ENCODE measurements around the gene RSPH1.

RSPH1 gene

DNA sequence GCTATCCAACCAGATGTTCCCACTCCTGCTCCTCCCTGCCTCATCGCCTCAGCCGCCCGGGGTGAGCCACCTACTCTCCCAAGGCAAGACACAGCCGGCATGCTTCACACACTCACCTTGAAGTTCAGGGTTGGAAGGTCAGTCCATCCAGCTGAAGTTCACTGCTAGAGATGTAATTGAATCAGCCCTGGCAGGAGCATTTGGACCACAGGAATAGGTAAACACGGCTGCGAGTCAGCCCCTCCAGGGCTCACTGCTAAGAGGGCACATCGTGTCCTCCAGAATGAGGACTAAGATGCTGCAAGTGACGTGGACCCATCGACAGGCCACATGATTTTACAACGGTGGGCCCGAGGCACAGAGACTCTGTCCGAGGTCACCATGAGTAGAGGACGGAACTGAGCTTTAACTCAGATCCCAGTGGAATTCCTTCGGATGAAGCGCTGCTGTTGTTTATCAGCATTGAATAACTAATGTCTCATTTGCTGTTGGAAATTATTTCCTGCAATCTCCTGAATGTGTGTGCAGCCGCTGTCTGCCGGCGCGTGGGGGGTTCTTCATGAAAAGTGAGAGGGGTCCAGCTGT lies 41.9 kb downstream of the RSPH1 start:
- H3K4me3 ChIP-seq (replicated peaks; ENCODE audit: low read depth, low read length), result no peak overlapping the region
- TF ChIP-seq, protein P1, sequence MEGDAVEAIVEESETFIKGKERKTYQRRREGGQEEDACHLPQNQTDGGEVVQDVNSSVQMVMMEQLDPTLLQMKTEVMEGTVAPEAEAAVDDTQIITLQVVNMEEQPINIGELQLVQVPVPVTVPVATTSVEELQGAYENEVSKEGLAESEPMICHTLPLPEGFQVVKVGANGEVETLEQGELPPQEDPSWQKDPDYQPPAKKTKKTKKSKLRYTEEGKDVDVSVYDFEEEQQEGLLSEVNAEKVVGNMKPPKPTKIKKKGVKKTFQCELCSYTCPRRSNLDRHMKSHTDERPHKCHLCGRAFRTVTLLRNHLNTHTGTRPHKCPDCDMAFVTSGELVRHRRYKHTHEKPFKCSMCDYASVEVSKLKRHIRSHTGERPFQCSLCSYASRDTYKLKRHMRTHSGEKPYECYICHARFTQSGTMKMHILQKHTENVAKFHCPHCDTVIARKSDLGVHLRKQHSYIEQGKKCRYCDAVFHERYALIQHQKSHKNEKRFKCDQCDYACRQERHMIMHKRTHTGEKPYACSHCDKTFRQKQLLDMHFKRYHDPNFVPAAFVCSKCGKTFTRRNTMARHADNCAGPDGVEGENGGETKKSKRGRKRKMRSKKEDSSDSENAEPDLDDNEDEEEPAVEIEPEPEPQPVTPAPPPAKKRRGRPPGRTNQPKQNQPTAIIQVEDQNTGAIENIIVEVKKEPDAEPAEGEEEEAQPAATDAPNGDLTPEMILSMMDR (IDR thresholded peaks at IDR 0.05; ENCODE audit: low read depth, low read length, missing control alignments), result no peak
- no peak for DNase-seq (ENCODE audit: extremely low read depth, low read depth)

DNA sequence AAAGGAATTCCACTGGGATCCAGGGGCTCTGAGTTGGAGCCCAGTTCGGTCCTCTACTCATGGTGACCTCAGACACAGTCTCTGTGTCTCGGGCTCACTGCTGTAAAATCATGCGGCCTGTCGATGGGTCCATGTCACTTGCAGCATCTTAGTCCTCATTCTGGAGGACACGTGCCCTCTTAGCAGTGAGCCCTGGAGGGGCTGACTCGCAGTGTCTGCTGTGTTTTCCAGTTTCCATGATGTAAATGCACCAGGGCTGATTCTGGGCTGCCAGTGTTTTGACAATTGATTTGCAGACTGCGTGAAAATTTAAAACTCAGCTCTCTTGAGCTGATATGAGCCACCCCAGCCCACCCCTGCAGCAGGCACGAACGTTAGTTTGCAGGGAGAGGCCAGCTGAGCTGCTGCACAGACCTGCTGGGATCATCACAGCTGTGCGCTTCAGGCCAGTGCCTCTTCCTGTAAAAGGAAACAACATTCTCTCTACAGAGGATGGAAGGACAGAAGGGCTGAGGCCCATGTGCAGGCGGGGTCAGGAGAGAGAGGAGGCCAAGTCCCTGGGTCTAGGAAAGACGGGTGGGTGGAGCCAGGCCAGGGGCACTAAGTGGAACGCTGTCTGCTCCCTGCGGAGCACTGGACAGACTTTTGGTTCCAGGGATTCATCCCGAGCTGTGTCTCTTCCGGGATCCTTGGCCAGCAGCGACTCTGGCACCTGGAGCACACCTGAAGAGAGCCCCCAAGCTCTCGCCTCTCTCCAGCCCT lies 42.6 kb downstream of the RSPH1 start:
- DNase-seq (ENCODE audit: extremely low read depth, low read depth), result no peak
- no peak overlapping the region for H3K4me3 ChIP-seq (replicated peaks; ENCODE audit: low read depth, low read length)
- TF ChIP-seq, protein P1 (IDR thresholded peaks at IDR 0.05; ENCODE audit: low read depth, low read length, missing control alignments), result no peak

DNA sequence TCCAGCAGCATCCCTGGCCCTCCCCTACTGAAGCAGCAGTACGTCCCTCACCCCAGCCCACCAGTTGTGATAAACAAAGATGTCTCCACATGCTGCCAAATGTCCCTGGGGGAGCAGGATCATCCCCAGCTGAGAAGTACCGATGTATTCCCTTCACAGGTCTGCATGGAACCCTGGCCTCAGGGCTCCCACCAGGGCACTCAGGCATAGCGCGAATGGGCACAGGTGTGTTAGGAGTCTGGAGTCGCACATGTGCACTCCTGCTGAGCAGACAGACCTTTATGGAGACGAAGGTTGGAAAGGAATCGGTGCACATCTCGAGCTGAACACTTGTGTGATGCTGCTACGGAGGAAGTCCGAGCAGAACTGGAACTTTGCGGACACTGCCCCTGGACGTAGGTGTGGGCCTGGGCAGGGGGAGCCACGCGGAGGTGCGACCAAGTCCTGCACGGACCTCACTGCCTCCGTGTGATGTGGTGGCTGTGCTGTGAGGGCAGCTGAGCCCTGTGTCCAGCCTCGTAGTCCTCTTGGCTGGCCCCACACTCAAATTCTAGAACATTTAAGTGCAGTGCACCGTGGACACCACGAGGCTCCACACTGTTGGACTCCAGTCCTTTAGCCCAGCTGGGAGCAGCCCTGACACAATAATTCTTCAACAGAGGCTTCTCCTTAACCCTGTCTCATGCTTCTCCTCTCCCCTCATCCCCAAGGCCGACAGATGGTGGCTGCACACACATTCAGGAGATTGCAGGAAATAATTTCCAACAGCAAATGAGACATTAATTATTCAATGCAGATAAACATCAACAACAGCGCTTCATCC lies 43.4 kb downstream of the RSPH1 start:
- no peak for DNase-seq (ENCODE audit: extremely low read depth, low read depth)
- TF ChIP-seq, protein P1 (IDR thresholded peaks at IDR 0.05; ENCODE audit: low read depth, low read length, missing control alignments), result no peak
- H3K4me3 ChIP-seq (replicated peaks; ENCODE audit: low read depth, low read length), result no peak overlapping the region

DNA sequence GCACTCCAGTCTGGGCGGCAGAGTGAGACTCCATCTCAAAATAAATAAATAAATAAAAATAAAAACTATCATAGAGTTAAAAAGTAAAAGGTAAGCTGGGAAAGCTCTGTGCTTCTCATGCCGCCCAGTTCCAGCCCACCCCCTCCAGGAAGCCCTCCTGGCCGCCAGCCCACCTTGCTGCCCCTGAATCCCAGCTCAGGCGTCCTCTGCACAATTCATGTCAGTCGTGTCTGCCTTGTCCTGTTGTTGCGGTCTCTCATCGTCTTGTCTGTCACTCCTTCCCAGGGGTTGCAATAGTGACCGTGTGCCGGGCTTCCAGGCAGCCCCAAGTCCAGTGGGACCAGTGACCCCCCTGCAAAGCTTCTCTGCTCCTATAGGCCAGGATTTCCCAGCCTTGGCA lies 44.1 kb downstream of the RSPH1 start:
- no peak for DNase-seq (ENCODE audit: extremely low read depth, low read depth)
- TF ChIP-seq, protein P1 (IDR thresholded peaks at IDR 0.05; ENCODE audit: low read depth, low read length, missing control alignments), result no peak
- H3K4me3 ChIP-seq (replicated peaks; ENCODE audit: low read depth, low read length), result no peak overlapping the region

DNA sequence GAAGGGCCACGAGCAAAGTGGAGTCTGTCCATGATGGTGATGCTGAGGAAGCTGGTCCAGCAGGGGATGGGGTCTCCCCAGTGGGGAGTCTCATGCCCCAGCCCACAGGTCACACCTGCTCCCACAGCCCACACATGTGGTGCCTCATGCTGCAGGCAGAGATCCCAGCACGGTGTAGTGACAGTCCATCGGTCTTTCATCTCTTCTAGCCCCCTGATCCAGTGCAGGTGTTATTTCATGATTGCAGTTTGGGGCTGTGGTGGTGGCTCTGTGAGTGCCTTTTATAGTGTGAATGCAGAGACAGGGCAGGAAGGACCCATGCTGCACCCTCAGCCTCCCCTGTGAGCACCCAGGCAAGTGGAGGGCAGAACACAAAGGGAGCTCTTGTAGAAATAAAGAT lies 47.3 kb downstream of the RSPH1 start:
- TF ChIP-seq, protein P1 (IDR thresholded peaks at IDR 0.05; ENCODE audit: low read depth, low read length, missing control alignments), result no peak
- H3K4me3 ChIP-seq (replicated peaks; ENCODE audit: low read depth, low read length), result no peak overlapping the region
- no peak for DNase-seq (ENCODE audit: extremely low read depth, low read depth)

DNA sequence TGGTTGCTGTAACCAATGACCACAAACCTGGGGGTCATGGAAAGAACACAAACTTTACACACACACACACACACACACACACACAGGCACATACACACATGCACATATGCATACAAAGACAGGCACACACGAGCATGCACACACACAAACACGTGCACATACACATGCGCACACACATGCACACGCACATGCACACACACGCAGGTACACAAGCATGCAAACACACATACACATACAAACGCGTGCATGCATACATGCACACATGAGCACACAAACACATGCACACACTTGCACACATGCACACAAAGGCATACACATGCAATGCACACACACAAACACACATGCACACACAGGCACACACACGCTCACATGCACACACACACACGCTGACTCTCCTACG lies 48.3 kb downstream of the RSPH1 start:
- DNase-seq (ENCODE audit: extremely low read depth, low read depth), result no peak

More for the DNA sequence above, 48.3 kb downstream of the RSPH1 start:
- TF ChIP-seq, protein P1 (IDR thresholded peaks at IDR 0.05; ENCODE audit: low read depth, low read length, missing control alignments), result no peak
- no peak overlapping the region for H3K4me3 ChIP-seq (replicated peaks; ENCODE audit: low read depth, low read length)

Measured in HFF-Myc (cell line).